HG03039 (cell line): Measurements from ENCODE around the gene FOXD4.
"Not testable (repeated sequence)": the region's sequence is repeated elsewhere in the genome, so short reads cannot be mapped to it uniquely, and the experiment has no call there.

ENCODE experiments used
- ATAC-seq: cut with Tn5 transposase; IDR thresholded peaks from one replicate; pipeline ENCODE4 v1.9.1; 2021; ENCODE audit warnings: mild to moderate bottlenecking, moderate library complexity; ENCODE audit not compliant: unreplicated experiment

The FOXD4 gene

DNA sequence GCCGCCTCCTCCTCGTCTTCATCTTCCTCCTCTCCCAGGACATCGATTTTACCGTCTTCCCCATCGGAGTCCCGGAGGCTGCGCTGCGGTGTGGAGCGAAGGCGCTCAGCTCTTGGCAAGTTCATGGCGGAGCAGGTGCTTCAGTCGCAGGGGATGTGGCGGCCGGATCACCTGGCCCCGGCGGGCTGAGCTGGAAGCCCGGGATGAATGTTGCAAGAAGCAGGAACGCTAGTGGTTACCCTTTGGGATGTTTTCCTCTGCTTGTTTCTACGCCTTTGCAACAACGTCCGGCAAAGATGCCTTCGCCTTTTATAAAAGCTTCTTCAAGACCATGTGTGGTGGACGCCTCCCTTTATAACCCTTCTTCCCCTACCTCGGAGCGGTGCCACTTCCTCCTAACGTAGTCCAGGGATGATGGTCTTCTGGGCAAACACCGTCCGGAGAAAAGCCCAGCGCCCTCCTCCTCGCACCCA lies at the start of gene FOXD4:
FOXD4 (minus strand) TSS at position 423 of the 473 bp plus-strand sequence; CDS start at position 125, 298 bp downstream.
- not testable (repeated sequence) for ATAC-seq

GRCh38 chr9:159871-160270 lies 41.7 kb upstream of the FOXD4 start:
- ATAC-seq = not testable (repeated sequence)

- not testable (repeated sequence) for ATAC-seq
These were observed 33.0 kb upstream of the FOXD4 start for GRCh38 chr9:151173-151572.

DNA sequence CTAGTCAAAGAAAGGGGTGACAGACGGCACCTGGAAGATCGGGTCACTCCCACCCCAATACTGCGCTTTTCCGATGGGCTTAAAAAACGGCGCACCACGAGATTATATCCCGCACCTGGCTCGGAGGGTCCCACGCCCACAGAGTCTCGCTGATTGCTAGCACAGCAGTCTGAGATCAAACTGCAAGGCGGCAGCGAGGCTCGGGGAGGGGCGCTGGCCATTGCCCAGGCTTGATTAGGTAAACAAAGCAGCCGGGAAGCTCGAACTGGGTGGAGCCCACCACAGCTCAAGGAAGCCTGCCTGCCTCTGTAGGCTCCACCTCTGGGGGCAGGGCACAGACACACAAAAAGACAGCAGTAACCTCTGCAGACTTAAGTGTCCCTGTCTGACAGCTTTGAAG lies 21.7 kb upstream of the FOXD4 start:
- ATAC-seq = not testable (repeated sequence)

DNA sequence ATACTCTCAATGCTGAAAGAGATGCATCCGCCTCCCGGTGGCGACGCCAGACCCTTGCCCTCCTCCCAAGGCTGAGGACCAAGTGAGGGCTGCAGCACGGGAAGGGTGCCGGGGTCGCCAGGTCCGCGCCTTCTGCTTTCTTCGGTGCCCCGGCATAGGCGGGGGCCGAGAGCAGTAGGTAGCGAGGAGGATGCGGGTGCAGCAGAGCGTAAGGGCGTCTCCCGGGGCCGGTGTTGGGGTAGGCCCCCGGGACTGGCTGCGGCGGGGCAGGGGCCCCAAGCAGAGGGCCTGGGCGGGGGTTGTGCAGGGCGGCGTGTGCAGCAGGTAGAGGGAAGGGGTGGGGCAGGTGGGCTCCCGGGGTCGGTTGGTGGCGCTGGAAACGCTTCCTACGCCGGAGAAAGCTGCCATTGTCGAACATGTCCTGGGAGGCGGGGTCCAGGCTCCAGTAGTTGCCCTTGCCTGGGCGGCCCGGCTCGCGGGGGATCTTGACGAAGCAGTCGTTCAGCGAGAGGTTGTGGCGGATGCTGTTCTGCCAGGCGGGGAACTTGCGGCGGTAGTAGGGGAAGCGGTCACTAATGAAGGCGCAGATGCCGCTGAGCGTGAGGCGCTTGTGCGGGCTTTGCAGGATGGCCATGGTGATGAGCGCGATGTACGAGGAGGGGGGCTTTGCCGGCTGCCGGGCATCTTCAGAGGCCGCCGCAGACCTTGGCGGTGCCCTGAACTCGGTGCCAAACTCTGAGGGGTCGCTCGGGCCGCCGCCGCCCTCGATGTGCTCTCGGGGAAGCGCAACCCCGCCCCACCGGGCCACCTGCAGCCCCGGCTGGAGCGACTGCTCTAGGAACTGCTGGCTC lies 848 bp downstream of the FOXD4 start:
- ATAC-seq = not testable (repeated sequence)

- not testable (repeated sequence) for ATAC-seq
These were observed 1.8 kb downstream of the FOXD4 start for GRCh38 chr9:116239-117077.

- ATAC-seq = not testable (repeated sequence)
These were observed 3.1 kb downstream of the FOXD4 start for GRCh38 chr9:115118-115451.

DNA sequence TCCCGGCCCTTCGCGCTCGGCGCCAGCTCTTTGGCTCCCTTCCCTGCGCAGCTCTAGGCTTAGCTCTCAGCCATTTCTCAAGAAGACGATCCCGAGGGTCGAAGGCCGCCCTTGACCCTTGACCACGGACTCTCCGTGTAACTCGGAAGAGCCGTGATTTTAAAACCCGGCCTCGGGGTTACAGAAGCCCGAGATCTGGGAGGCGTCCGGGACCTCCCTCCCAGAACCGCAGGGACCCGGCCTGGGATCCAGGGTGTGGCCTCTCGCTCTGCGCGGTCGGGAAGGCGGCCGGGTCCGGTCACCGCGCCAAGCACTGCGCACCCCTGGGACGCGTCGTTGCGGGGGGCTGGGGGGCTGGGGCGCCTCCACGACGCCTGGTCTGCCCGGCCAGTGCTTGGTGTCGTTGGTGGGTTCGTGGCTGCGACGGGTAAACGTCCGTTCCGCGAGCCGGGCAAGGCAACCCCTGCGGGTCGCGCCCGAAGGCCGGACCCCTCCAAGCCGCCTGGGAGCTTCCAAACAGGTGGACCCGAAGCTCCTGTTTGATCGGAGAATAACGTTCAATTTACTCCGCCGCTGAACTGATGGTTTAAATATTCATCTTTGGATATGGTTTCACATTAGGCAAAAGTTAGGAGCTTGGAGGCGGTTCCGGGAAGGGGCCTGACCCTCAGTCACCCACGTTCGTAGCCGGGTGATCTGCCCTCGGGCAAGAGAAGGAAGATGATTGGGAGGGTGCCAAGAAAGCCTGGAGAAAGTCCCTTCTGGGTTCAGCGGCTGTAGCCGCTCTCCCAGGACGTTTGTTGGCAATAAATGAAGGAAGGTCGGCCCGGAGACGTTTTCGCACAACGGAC lies 3.7 kb downstream of the FOXD4 start:
- ATAC-seq = peak; percentile 22

DNA sequence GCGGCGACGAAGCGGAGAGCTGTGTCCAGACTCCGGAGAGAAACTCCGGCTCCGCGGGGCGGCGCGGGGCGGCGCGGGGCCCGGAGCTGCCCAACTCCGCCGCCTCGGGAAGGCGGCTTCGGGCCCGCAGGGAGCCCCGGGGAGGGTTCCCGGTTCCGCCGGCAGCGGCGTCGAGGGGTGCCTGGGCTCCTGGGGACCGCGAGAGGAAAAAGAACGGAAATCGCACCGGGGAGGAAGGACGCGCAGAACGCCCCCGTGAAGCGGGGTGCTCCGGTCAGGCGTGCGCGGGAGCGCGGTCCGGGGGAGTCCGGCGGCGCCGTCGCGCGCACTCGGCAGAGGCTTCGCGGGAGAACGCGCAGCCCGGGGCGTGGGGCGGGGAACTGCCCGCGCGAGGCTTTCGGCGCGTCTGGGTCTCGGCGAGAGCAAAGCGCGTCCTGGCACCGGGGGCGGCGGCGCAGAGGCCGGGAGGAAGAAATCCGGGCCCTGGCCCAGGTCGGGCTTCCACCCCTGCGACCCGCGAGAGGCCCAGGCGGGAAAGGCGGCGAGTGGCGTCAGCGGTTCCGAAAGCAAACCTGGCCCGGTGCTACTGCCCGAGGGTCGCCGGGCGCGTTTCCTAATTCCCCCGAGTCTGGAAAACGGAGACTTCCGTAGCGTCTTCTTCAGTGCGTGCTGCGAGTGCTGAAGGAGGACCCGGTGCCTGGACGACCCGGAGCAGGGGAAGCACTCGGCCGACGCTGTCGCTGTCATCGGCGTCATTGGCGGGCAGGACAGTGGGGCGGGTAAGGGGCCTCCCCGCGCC lies 4.5 kb downstream of the FOXD4 start:
- ATAC-seq = peak; percentile 52

- not testable (repeated sequence) for ATAC-seq
These were observed 5.4 kb downstream of the FOXD4 start for GRCh38 chr9:112589-113467.

DNA sequence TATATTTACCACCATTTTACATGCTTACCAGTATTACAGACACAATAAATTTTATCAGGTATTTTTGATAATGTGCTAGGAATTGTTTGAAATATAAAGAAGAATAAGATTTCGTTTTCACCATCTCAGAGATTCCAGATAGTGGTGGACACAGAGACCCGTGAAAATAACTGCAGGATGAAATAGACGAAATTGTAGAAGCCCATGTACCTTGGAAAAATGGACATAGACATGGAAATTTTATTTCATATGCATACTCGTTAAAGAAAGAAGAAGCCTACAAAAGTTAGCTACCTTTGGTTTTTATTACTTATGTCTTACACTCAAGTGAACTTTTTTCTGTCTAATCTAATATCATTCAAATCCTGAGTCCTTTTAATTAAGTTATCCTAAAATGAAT lies 7.5 kb downstream of the FOXD4 start:
- not testable (repeated sequence) for ATAC-seq

DNA sequence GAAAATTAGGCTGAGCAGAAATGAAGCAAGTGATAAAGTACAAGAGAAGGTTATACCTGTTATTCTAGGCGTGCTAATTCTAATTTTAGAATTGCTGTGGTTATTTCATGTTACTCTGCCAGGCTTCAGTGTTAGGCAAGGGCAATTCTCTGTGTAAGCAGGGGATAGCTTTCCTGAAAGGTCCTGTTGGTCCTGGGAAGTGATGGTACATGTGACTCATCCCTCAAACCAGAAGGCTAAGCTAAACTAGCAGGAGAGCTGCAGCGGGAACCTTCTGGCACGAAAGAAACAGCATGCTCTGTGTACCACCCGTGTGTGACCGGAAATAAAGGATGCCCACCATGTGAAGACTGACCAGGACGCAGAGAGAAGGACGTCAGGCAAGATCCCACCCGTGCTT lies 8.7 kb downstream of the FOXD4 start:
- not testable (repeated sequence) for ATAC-seq

- not testable (repeated sequence) for ATAC-seq
These were observed 9.3 kb downstream of the FOXD4 start for GRCh38 chr9:108742-109495.

GRCh38 chr9:105991-106390 lies 12.2 kb downstream of the FOXD4 start:
- ATAC-seq = not testable (repeated sequence)

GRCh38 chr9:100430-100829 lies 17.8 kb downstream of the FOXD4 start:
- not testable (repeated sequence) for ATAC-seq

- not testable (repeated sequence) for ATAC-seq
These were observed 18.4 kb downstream of the FOXD4 start for GRCh38 chr9:99867-100266.

DNA sequence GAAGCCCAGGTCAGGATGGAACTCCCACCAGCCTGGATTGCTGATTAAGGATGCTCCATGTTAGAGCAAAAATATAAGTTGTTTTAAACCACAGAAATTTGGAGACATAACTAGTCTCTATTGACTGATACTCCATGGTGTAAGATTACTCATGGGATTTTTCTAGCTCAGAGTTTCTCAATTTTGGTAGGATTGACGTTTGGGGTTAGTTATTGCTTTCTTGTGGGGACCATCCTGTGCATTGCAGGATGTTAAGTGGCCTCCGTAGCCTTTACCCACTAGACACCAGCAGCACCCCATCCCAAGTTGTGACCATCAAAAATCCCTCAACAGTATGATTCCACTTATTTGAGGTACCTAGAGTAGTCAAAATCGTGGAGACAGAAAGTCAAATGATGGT lies 19.4 kb downstream of the FOXD4 start:
- not testable (repeated sequence) for ATAC-seq

- ATAC-seq = not testable (repeated sequence)
These were observed 23.2 kb downstream of the FOXD4 start for GRCh38 chr9:94992-95391.
